Mesothelial cell of epicardium (in vitro differentiated cells): ENCODE measurements around the gene LRATD1. TPM values are rescaled to one million over a fixed set of nuclear protein-coding genes. Genes with fewer than 3 reads are reported as not detected.

ENCODE experiments used
- DNase-seq, 2 experiments: peaks; one replicate each; pipeline ENCODE4 v3.0.0; 2021; ENCODE audit warnings: low spot score in 2 of 2; ENCODE audit not compliant: unreplicated experiment in 2 of 2
- H3K27ac Mint-ChIP-seq: 2 replicates; pipeline ENCODE4 v1.8.0; 2021; ENCODE audit warnings: mixed read lengths
- H3K27me3 Mint-ChIP-seq: 2 replicates; pipeline ENCODE4 v1.8.0; 2021; ENCODE audit warnings: low read depth, mixed read lengths
- H3K36me3 Mint-ChIP-seq: 2 replicates; pipeline ENCODE4 v1.8.0; 2021; ENCODE audit warnings: mixed read lengths
- H3K4me1 Mint-ChIP-seq: 2 replicates; pipeline ENCODE4 v1.8.0; 2021; ENCODE audit warnings: mixed read lengths
- H3K4me3 Mint-ChIP-seq: 2 replicates; pipeline ENCODE4 v1.8.0; 2021; ENCODE audit warnings: mild to moderate bottlenecking, moderate library complexity, mixed read lengths
- H3K9me3 Mint-ChIP-seq: 2 replicates; pipeline ENCODE4 v1.8.0; 2021; ENCODE audit warnings: mixed read lengths
- total RNA-seq: library from RNA; stranded (reverse); gene quantifications from 3 replicates; pipeline ENCODE4 v1.2.1, GENCODE V29; 2021
- TF ChIP-seq, protein P1 (sequence below): fragments of 200-600 bp; sonication (generic); IDR thresholded peaks from one replicate; pipeline ENCODE4 v1.5.0; 2021; ENCODE audit warnings: antibody characterized with exemption; ENCODE audit not compliant: unreplicated experiment

LRATD1 gene
- total RNA-seq, 1 donor from 2014 or later = 2.4 TPM

DNA sequence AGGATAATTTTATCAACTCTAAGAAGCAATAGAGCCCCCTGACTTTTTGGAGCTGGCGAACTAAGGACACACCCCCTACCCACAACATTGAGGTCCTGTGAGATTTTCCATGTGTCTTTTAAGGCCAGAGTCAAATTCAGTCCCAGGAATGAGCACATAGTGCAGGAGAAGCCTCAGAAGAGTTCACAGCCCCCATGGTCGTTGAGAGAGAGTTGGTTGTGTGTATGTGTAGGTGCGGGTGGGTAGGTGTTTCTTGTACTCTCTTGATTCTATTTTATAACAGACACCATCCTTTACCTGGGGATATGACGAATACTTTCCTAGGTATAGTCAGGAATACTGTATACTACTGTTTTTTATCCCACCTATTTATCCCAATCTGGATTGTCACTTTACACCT is 8.6 kb downstream of the LRATD1 start:
- Mint-ChIP-seq H3K4me1 (peaks cover 3% of the 10 kb centered on the region), H3K36me3 (no peaks in the 10 kb centered on the region), H3K27me3 (peaks cover 73% of the 10 kb centered on the region), H3K9me3 (no peaks in the 10 kb centered on the region), H3K4me3 (no peak overlapping the region), H3K27ac (no peak overlapping the region)
- DNase-seq = no peak
- TF ChIP-seq, protein P1, sequence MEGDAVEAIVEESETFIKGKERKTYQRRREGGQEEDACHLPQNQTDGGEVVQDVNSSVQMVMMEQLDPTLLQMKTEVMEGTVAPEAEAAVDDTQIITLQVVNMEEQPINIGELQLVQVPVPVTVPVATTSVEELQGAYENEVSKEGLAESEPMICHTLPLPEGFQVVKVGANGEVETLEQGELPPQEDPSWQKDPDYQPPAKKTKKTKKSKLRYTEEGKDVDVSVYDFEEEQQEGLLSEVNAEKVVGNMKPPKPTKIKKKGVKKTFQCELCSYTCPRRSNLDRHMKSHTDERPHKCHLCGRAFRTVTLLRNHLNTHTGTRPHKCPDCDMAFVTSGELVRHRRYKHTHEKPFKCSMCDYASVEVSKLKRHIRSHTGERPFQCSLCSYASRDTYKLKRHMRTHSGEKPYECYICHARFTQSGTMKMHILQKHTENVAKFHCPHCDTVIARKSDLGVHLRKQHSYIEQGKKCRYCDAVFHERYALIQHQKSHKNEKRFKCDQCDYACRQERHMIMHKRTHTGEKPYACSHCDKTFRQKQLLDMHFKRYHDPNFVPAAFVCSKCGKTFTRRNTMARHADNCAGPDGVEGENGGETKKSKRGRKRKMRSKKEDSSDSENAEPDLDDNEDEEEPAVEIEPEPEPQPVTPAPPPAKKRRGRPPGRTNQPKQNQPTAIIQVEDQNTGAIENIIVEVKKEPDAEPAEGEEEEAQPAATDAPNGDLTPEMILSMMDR = no peak

DNA sequence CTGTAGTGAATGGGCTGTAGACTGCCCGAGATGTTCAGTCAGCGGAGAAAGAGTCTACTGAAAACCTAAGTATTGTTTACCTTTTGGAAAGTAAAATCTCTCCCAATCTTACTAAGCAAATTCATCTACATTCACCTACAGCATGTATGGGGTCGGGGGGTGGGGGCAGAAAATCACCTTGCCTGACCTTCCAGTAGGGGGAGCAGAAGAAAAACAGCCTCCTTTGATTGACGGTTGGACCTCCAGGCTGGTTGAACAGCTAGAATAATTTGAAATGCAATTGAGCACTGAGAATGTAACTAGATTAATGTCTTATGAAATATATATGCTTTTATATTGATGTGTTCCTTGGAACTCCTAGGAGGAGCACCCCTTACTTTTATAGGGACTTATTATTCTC is 10.0 kb downstream of the LRATD1 start:
- H3K36me3 Mint-ChIP-seq = no peaks in the 10 kb centered on the region
- TF ChIP-seq, protein P1 = no peak
- H3K27ac Mint-ChIP-seq = no peak overlapping the region
- no peaks in the 10 kb centered on the region for H3K4me1 Mint-ChIP-seq
- DNase-seq = no peak
- no peaks in the 10 kb centered on the region for H3K9me3 Mint-ChIP-seq
- no peak overlapping the region for H3K4me3 Mint-ChIP-seq
- H3K27me3 Mint-ChIP-seq = peaks cover 62% of the 10 kb centered on the region

DNA sequence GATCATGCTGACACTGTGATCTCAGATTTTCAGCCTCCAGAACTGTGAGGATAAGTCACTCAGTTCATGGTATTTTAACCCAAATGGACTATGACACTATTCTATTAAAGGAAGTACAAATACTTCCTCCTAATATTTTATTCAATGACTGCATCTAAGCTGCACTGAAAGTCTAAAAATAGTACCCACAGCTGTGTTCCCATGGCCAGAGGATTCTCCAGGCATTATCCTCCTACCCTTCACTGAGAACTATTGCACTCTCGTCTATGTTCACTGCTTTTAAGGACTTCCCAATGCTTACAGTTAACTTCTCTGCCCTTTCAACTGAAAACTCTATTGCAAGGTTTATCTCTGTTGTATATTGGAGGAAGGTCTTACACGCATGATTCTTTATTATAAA is 15.2 kb downstream of the LRATD1 start:
- Mint-ChIP-seq H3K27me3 (peaks cover 28% of the 10 kb centered on the region), H3K4me3 (no peak overlapping the region), H3K27ac (no peak overlapping the region), H3K36me3 (no peaks in the 10 kb centered on the region), H3K9me3 (no peaks in the 10 kb centered on the region), H3K4me1 (no peaks in the 10 kb centered on the region)
- TF ChIP-seq, protein P1 = no peak
- DNase-seq = no peak

DNA sequence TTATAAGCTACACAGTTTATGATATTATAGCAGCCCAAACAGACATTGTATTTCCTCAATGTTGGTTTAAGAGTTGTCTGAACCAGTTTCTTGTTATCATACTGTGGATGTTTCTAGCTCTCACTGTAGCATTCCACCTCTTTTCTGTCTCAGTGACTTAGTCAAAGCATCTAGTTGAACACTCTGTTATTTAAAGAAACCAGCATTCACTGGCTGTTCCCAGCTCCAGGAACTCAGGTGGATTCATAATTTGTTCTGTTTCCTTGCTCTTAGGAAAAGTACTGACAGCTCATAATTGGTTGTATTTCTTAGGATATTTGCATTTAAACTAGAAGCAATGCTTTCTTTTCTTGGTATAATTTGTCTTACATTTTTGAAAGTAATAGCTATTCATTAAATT is 17.5 kb downstream of the LRATD1 start:
- TF ChIP-seq, protein P1 = no peak
- H3K4me3 Mint-ChIP-seq = no peak overlapping the region
- no peaks in the 10 kb centered on the region for H3K36me3 Mint-ChIP-seq
- H3K27ac Mint-ChIP-seq = no peak overlapping the region
- peaks cover 13% of the 10 kb centered on the region for H3K27me3 Mint-ChIP-seq
- DNase-seq = no peak
- no peaks in the 10 kb centered on the region for H3K9me3 Mint-ChIP-seq
- no peaks in the 10 kb centered on the region for H3K4me1 Mint-ChIP-seq

DNA sequence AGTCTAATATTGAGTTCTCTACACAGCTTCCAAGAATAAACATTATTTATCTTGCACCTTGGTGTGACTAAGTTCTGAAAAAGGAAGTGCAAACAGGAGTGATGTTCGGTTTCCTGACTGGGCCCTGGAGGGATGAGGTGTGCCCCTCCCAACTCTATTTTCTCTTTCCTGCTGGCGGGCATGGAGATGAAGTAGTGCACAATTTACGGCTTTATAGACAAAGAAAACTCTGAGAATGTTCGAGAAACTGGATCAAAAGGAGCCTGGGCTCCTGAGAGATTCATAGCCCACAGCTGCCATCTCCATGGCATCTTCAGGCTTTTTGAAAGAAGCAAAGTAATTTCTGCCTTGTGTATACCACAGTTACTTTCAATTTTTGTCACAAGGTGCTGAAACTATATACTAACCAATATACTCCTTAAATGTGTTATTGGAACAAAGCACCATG is 22.3 kb downstream of the LRATD1 start:
- DNase-seq = no peak
- TF ChIP-seq, protein P1 = no peak
- Mint-ChIP-seq H3K9me3 (no peaks in the 10 kb centered on the region), H3K4me3 (no peak overlapping the region), H3K27me3 (no peaks in the 10 kb centered on the region), H3K36me3 (no peaks in the 10 kb centered on the region), H3K27ac (no peak overlapping the region), H3K4me1 (no peaks in the 10 kb centered on the region)

DNA sequence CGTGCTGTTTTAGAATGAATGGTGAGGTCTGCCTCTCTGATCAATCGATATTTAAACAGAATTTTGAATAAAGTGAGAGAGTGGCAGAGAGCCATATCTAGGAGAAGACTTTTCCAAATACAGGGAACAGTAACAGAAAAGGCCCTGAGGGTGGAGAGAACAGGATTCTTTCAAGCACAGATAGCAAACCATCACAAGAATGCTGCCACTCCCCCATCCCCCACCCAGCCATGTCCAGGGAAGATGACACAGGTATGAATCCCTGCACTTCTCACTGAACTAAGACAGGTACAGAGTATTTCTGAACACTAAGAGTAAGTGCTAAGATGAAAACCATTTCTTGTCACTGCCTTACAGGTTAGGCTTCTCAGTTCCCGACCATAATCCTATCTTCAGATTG is 23.6 kb downstream of the LRATD1 start:
- DNase-seq = no peak
- H3K27me3 Mint-ChIP-seq = no peaks in the 10 kb centered on the region
- no peaks in the 10 kb centered on the region for H3K4me1 Mint-ChIP-seq
- no peak overlapping the region for H3K27ac Mint-ChIP-seq
- no peak overlapping the region for H3K4me3 Mint-ChIP-seq
- H3K36me3 Mint-ChIP-seq = no peaks in the 10 kb centered on the region
- no peaks in the 10 kb centered on the region for H3K9me3 Mint-ChIP-seq
- TF ChIP-seq, protein P1 = no peak
